SU-DHL-6 (cell line): Measurements from ENCODE around the gene SLC22A3.

Source experiments
- EZH2phosphoT487 ChIP-seq: fragments of 200-600 bp; sonication (generic), shearing (Covaris generic); conservative IDR thresholded peaks from 2 replicates; pipeline ENCODE4 v1.6.1; 2018; ENCODE audit warnings: mild to moderate bottlenecking, antibody characterized with exemption, low read length, moderate library complexity, mixed read lengths
- TF ChIP-seq, protein P1 (sequence below): fragments of 200-600 bp; sonication (generic); IDR thresholded peaks from one replicate; pipeline ENCODE4 v1.5.1; 2017; ENCODE audit warnings: antibody characterized with exemption, mild to moderate bottlenecking, low read length, moderate library complexity; ENCODE audit not compliant: insufficient read depth, poor library complexity, severe bottlenecking

DNA sequence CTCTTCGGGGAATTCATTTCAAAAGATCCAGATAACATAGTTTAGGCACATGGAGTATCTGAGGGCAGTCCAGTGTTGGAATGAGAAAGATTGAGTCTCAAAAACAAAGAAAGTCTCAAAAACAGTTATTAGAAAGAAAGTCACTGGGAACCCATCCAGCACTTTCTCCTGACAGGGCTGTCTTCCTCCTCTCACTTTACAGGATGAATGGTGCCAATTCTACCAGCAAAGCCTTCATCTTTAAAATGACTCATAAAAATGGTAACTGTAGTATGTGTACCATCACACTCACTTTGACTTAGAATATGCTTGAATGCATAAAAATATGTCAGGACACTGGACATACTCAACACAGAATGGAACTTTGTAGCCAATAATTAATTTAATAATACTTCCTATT lies 71.3 kb downstream of the SLC22A3 start:
- TF ChIP-seq, protein P1, sequence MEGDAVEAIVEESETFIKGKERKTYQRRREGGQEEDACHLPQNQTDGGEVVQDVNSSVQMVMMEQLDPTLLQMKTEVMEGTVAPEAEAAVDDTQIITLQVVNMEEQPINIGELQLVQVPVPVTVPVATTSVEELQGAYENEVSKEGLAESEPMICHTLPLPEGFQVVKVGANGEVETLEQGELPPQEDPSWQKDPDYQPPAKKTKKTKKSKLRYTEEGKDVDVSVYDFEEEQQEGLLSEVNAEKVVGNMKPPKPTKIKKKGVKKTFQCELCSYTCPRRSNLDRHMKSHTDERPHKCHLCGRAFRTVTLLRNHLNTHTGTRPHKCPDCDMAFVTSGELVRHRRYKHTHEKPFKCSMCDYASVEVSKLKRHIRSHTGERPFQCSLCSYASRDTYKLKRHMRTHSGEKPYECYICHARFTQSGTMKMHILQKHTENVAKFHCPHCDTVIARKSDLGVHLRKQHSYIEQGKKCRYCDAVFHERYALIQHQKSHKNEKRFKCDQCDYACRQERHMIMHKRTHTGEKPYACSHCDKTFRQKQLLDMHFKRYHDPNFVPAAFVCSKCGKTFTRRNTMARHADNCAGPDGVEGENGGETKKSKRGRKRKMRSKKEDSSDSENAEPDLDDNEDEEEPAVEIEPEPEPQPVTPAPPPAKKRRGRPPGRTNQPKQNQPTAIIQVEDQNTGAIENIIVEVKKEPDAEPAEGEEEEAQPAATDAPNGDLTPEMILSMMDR: no peak
- TF ChIP-seq EZH2phosphoT487: no peak
